Measurements from ENCODE around the gene SEC23A. TPM values are rescaled to one million over a fixed set of nuclear protein-coding genes. Genes with fewer than 3 reads are reported as not detected.
"Not testable (repeated sequence)": the region's sequence is repeated elsewhere in the genome, so short reads cannot be mapped to it uniquely, and the experiment has no call there.

The SEC23A gene
- total and polyA plus RNA-seq, 2 donors (not counting 3 experiments of a cell fraction or from before 2014, with no cell fraction given) = 78.3 to 155 TPM

GRCh38 chr14:39138440-39138839 is 35.4 kb upstream of the SEC23A start:
- FAIRE-seq = no peak
- H3K36me3 ChIP-seq (ENCODE audit: control insufficient read depth in 2 of 2, extremely low read depth in 1 of 2, insufficient read depth in 2 of 2, low read length in 2 of 2) = peaks cover 2 to 6% of the 10 kb centered on the region in 2 experiments
- no peaks in the 10 kb centered on the region for H3K79me2 ChIP-seq (ENCODE audit: control insufficient read depth, insufficient read depth, low read length)
- BruUV-seq (replicated peaks) = no TSS peak
- H3K9me1 ChIP-seq (replicated peaks; ENCODE audit: control insufficient read depth, extremely low read depth, insufficient read depth, low read length) = no peaks in the 10 kb centered on the region
- no peaks in the 10 kb centered on the region for H3K4me1 ChIP-seq (ENCODE audit: control insufficient read depth, extremely low read depth, insufficient read depth, low read length)
- no peaks in the 10 kb centered on the region for H4K20me1 ChIP-seq (replicated peaks; ENCODE audit: control insufficient read depth, extremely low read depth, insufficient read depth, low read length)
- no peak overlapping the region for H3K27ac ChIP-seq (ENCODE audit: insufficient read depth, low read depth, low read length)
- H3K4me3 ChIP-seq (replicated peaks in 1 of 3; ENCODE audit: insufficient read depth in 1 of 3, low read depth in 1 of 3, low read length in 3 of 3) = no peak overlapping the region
- TF ChIP-seq MYC (IDR thresholded peaks at IDR 0.05; ENCODE audit: low read depth, low read length) (no peak), EZH2 (IDR thresholded peaks at IDR 0.05; ENCODE audit: borderline replicate concordance, low read depth, low read length, severe bottlenecking) (no peak), CTCF (IDR thresholded peaks at IDR 0.05; ENCODE audit: extremely low read depth in 1 of 2, insufficient read depth in 1 of 2, low read depth in 1 of 2, low read length in 2 of 2) (no peak), POLR2A (IDR thresholded peaks at IDR 0.05; ENCODE audit: low read depth, low read length) (no peak)
- ChIA-PET CTCF (interaction anchor here (1.4 kb wide), 1 partner anchor 15 kb away, joined by 4 read pairs; no protein-coding TSS in a partner anchor), POLR2A (no interaction called here)
- H2AFZ ChIP-seq (ENCODE audit: low read depth, low read length) = no peak overlapping the region
- no peaks in the 10 kb centered on the region for H3K9me3 ChIP-seq (replicated peaks; ENCODE audit: control insufficient read depth, insufficient read depth, low read length)
- H3K9ac ChIP-seq (replicated peaks; ENCODE audit: extremely low read depth, insufficient read depth, low read length) = no peak overlapping the region
- no peaks in the 10 kb centered on the region for H3K27me3 ChIP-seq (ENCODE audit: control insufficient read depth in 2 of 2, insufficient read depth in 2 of 2, low read length in 2 of 2)
- intact Hi-C loops (cut with micrococcal nuclease) = no loop called here
- dilution Hi-C loops (cut with MboI; ENCODE audit: extremely low pct_ligation_motif_present, low sequenced_read_pairs) = no loop called here
- no peak overlapping the region for H3K4me2 ChIP-seq (ENCODE audit: insufficient read depth, low read length)
- no peak for DNase-seq (ENCODE audit: low read depth, low spot score)

- dilution Hi-C loops (cut with MboI; ENCODE audit: extremely low pct_ligation_motif_present, low sequenced_read_pairs) = not testable (repeated sequence)
These were observed 34.8 kb upstream of the SEC23A start for GRCh38 chr14:39137835-39138234.

More at GRCh38 chr14:39137835-39138234, 34.8 kb upstream of the SEC23A start:
- POLR2A ChIA-PET; H3K27ac ChIP-seq (ENCODE audit: insufficient read depth, low read depth, low read length); H3K4me1 ChIP-seq (ENCODE audit: control insufficient read depth, extremely low read depth, insufficient read depth, low read length); H3K4me2 ChIP-seq (ENCODE audit: insufficient read depth, low read length); H3K9me3 ChIP-seq (replicated peaks; ENCODE audit: control insufficient read depth, insufficient read depth, low read length); FAIRE-seq; H3K9me1 ChIP-seq (replicated peaks; ENCODE audit: control insufficient read depth, extremely low read depth, insufficient read depth, low read length); H3K27me3 ChIP-seq (ENCODE audit: control insufficient read depth in 2 of 2, insufficient read depth in 2 of 2, low read length in 2 of 2); DNase-seq (ENCODE audit: low read depth, low spot score); H2AFZ ChIP-seq (ENCODE audit: low read depth, low read length); H3K4me3 ChIP-seq (replicated peaks in 1 of 3; ENCODE audit: insufficient read depth in 1 of 3, low read depth in 1 of 3, low read length in 3 of 3); H3K9ac ChIP-seq (replicated peaks; ENCODE audit: extremely low read depth, insufficient read depth, low read length); BruUV-seq (replicated peaks); H4K20me1 ChIP-seq (replicated peaks; ENCODE audit: control insufficient read depth, extremely low read depth, insufficient read depth, low read length); H3K79me2 ChIP-seq (ENCODE audit: control insufficient read depth, insufficient read depth, low read length); intact Hi-C loops (cut with micrococcal nuclease); H3K36me3 ChIP-seq (ENCODE audit: control insufficient read depth in 2 of 2, extremely low read depth in 1 of 2, insufficient read depth in 2 of 2, low read length in 2 of 2): not testable (repeated sequence)
- CTCF ChIA-PET = interaction anchor here (0.6 to 1.4 kb wide), 2 partner anchors 14 to 15 kb away, joined by 3 to 4 read pairs; no protein-coding TSS in a partner anchor
